ENCODE results near the gene KCNA1.

Gene KCNA1

DNA sequence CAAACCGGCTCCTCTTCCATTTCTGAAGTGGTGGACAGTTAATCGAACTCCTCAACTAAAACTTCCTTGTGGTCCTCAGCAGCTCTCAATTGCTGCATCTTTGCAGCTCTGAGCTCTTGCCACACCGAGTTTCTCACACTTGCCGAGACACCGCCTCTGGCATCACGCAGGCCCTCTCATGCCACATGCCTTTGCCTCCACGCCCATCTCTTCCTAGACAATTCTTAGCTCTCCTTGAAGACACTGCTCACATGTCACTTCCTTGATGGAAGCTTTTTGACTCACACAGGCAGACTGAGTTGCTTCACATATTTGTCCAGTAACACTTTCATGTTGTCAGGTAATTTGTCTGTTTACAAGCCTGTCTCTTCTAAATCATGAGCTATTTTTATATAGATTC lies 29.2 kb downstream of the KCNA1 start:
- H3K36me3 Mint-ChIP-seq, result no peaks in the 10 kb centered on the region
- peaks cover 13% of the 10 kb centered on the region for H3K27me3 Mint-ChIP-seq
- H3K4me1 Mint-ChIP-seq (ENCODE audit: low read depth), result no peaks in the 10 kb centered on the region
- no peak overlapping the region for H3K4me3 Mint-ChIP-seq
- H3K27ac Mint-ChIP-seq, result no peak overlapping the region
- no peaks in the 10 kb centered on the region for H3K9me3 Mint-ChIP-seq (ENCODE audit: low read depth)

DNA sequence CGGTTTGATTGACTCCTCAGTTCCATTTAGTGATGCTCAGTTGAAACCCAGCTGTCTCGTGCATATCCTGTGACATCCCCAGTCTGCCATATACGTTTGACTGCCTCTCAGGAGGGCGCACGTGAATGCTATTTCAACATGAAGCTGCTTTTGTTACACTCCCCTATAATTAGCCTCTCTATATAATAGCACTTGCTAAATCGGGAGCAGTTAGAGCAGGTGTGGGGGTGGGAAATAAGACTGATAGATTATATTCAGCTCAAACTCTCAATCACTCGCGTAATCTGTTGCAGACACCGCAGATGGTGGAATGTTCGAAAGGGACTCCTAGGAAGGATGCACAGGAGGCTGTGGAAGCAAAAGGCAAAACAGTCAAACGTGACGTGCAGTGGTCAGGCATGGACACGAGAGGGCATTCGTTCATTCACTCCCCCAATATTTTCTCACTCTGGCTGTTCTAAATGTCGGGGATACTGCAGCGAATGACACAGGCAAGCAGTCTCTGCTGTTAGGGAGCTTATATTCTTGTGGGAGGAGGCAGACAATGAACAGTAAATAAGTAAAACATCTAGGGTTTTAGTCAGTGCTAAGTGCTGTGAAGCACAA lies 29.8 kb downstream of the KCNA1 start:
- H3K27me3 Mint-ChIP-seq, result peaks cover 8% of the 10 kb centered on the region
- H3K27ac Mint-ChIP-seq, result no peak overlapping the region
- no peaks in the 10 kb centered on the region for H3K36me3 Mint-ChIP-seq
- no peaks in the 10 kb centered on the region for H3K4me1 Mint-ChIP-seq (ENCODE audit: low read depth)
- no peaks in the 10 kb centered on the region for H3K9me3 Mint-ChIP-seq (ENCODE audit: low read depth)
- no peak overlapping the region for H3K4me3 Mint-ChIP-seq

DNA sequence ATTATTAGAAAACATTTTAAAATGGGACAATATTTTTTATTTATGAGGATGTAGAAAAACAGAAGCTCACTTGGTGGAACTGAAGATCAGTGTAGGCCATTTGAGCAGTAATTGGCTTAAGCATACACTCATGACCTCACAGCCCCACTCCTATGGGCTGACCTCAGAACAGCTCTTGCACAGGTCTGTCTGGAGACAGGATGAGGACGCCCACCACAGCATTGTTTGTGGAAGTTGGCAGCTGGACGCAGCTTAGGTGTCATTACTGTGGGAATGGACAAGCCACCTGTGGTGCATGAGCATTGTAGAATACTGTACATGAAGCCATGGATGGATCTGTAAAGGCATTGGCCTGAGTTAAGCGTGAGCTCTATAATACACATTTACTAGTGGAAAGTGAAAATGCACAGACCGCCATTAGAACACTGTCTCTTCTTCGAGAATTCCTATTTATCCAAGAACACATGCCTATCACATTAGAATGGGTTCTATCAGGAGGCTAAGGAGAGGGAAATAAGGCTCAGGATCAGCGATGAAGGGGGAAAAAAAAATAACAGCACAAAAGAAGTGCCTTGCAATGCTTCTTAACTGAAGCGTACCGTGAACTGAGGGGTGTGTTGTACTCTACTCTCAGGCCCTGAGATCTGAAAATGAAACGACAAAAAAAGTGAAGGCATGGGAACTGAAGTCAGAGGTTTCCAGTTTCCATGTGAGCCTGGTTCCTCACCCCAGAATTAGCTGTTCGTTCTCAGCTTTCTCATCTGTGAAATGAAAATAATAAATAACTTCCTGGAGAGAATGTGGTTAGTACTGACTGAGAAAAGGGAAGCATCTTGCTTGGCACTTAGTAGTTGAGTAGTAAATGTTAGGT lies 33.6 kb downstream of the KCNA1 start:
- Mint-ChIP-seq H3K4me1 (ENCODE audit: low read depth) (no peaks in the 10 kb centered on the region), H3K36me3 (no peaks in the 10 kb centered on the region), H3K4me3 (no peak overlapping the region), H3K27me3 (peaks cover 3% of the 10 kb centered on the region), H3K9me3 (ENCODE audit: low read depth) (no peaks in the 10 kb centered on the region), H3K27ac (no peak overlapping the region)

DNA sequence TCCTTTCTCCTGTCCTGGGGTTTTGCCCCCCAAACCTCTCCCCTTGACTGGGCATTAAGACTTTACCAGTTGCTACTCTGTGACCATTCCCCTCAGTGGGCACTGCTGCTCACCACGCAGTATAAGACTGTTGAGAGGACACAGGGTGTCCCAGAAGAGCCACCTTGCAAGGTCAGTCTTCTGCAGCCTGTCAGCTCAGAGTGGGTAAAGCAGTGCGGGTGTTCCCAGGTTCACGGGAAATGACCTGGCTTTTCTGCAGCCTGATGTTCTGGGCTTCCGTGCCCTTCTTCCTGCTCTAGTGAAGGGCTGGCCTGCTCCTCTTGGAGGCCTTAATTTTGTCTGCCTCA lies 34.2 kb downstream of the KCNA1 start:
- H3K4me1 Mint-ChIP-seq (ENCODE audit: low read depth), result no peaks in the 10 kb centered on the region
- no peaks in the 10 kb centered on the region for H3K9me3 Mint-ChIP-seq (ENCODE audit: low read depth)
- H3K4me3 Mint-ChIP-seq, result no peak overlapping the region
- peaks cover 3% of the 10 kb centered on the region for H3K27me3 Mint-ChIP-seq
- H3K27ac Mint-ChIP-seq, result no peak overlapping the region
- H3K36me3 Mint-ChIP-seq, result no peaks in the 10 kb centered on the region

DNA sequence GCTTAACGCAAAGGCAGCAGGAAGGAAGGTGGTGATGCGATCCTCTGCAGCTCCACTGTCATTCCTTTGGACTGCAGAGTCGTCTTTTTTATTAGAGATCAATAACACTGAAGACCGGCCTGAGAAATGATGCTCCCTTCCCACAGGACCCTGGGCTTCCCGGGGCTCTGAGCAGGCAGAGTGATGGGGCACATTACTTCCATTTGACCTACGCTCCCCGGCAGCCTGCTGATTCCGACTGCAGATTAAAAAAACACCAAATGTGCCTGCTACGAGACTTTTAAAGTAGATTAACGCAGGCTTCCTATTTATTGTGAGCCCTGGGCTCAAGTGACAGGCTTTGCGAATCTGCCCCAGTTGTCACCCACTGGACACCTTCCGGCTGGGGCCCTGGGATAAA lies 37.5 kb downstream of the KCNA1 start:
- no peak overlapping the region for H3K4me3 Mint-ChIP-seq
- no peaks in the 10 kb centered on the region for H3K9me3 Mint-ChIP-seq (ENCODE audit: low read depth)
- H3K27ac Mint-ChIP-seq, result no peak overlapping the region
- no peaks in the 10 kb centered on the region for H3K4me1 Mint-ChIP-seq (ENCODE audit: low read depth)
- H3K36me3 Mint-ChIP-seq, result no peaks in the 10 kb centered on the region
- H3K27me3 Mint-ChIP-seq, result peaks cover 5% of the 10 kb centered on the region

DNA sequence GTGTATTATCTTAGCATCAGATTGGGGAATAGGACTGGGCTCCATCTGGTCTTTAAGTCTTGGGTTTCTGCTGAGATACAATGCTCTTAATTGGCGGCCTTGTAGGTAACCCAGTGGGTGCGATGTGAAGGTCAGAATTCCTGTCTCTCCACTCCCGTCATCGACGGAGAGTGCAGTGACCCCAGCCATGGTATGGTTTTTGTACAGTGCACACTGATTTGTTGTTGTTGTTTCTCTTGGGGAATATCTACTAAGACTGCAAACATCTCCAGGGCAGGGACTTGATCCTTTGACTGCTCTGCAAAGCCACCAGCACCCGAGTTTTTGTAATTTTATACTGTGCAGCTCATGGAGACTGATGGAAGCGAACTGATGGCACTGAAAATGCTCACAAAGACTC lies 41.4 kb downstream of the KCNA1 start:
- Mint-ChIP-seq H3K27ac (no peak overlapping the region), H3K27me3 (peaks cover 13% of the 10 kb centered on the region), H3K36me3 (no peaks in the 10 kb centered on the region), H3K4me3 (no peak overlapping the region), H3K9me3 (ENCODE audit: low read depth) (no peaks in the 10 kb centered on the region), H3K4me1 (ENCODE audit: low read depth) (no peaks in the 10 kb centered on the region)

DNA sequence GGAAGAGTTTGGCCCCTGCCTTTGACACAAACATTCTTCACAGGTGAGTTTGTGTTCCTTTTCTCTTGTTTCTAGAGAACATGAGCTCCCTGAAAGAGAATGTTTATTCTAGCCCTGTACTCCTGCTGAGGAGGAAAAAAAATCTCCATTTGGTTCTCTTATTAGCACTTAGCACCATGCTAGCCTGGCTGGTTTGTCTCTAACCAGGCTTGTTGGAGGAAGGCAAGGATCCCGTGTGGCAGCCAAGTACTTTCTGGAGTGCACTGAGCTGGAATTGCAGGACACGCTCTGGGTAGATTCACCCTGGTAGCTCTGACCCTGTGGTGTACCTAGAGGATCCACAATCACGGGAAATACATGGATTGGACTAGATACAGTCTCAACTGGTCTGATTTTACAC lies 41.9 kb downstream of the KCNA1 start:
- H3K9me3 Mint-ChIP-seq (ENCODE audit: low read depth), result no peaks in the 10 kb centered on the region
- H3K4me1 Mint-ChIP-seq (ENCODE audit: low read depth), result no peaks in the 10 kb centered on the region
- no peaks in the 10 kb centered on the region for H3K36me3 Mint-ChIP-seq
- H3K27me3 Mint-ChIP-seq, result peaks cover 16% of the 10 kb centered on the region
- no peak overlapping the region for H3K4me3 Mint-ChIP-seq
- no peak overlapping the region for H3K27ac Mint-ChIP-seq

DNA sequence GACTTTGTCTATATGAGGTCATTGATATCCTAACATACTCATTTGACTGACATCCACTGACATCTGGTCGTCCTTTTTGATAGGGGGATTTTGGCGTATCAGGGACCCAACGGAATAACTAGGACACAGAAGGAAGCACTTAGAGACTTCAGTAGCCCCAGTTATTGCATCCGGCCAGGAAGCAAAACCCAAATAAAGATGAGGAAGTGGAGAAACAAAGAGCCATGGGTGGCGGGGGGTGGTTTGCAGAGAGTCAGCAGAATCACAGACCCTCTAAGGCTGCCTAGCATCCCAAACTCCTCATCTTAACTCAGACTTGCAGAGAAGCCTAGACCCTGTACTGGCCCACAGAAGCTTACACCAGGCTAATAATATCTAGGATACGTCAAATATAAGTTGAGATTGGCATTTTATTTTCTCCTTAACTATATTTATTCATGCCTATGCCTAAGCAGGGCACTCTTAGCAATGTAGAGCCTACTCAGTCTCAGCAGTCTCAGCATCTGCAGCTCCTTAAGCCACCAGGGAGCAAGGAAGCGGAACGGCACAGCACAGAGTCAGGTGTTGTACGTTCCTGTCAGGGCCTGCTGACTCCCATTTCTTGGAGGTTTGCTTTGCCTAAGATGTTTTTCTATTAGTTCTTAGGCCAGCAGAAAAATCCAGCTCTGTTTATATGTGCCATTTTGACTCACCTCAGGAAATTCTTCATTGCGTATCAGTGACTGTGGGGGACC lies 45.1 kb downstream of the KCNA1 start:
- no peaks in the 10 kb centered on the region for H3K36me3 Mint-ChIP-seq
- H3K4me3 Mint-ChIP-seq, result no peak overlapping the region
- H3K4me1 Mint-ChIP-seq (ENCODE audit: low read depth), result no peaks in the 10 kb centered on the region
- no peak overlapping the region for H3K27ac Mint-ChIP-seq
- H3K27me3 Mint-ChIP-seq, result peaks cover 27% of the 10 kb centered on the region
- H3K9me3 Mint-ChIP-seq (ENCODE audit: low read depth), result no peaks in the 10 kb centered on the region

DNA sequence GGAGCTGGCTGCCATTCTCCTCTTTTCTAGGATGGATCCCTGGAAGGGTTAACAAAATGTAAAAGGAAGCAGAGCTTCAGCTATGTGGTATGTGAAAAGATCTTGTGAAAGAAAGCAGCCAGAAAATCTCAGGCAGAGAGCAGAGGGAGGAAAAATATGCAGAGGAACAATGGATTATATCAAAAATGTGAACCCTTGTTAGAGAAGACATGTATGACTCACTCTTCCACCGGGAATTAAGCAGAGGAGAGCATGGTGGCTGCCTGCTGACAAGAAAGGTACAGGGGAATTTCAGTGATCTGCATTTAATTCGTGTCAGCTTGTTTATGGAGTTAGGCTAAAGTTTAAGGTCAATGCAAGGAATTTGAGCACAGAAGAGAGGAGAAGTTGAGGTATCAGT lies 46.3 kb downstream of the KCNA1 start:
- H3K9me3 Mint-ChIP-seq (ENCODE audit: low read depth), result no peaks in the 10 kb centered on the region
- no peak overlapping the region for H3K4me3 Mint-ChIP-seq
- H3K27me3 Mint-ChIP-seq, result peaks cover 28% of the 10 kb centered on the region
- no peaks in the 10 kb centered on the region for H3K36me3 Mint-ChIP-seq
- no peak overlapping the region for H3K27ac Mint-ChIP-seq
- no peaks in the 10 kb centered on the region for H3K4me1 Mint-ChIP-seq (ENCODE audit: low read depth)

DNA sequence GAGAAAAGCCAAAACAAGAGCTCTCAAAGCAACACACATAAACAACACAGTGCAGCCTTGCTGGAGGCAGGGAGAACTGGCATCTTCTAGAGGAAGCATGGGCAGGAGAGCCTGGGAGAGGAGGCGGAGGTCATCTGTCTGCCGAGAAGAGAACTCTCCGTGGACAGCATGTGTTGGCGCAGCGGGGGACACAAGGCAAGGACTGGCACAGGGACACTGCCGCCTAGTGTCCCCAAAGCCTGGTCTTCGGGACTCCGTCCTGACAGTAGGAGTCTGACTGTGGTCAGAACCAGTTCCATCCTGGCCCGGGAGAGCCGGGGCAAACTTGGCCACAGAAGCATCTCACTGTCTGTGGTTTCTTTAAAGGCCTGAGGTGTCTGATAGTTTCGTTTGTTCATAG lies 47.3 kb downstream of the KCNA1 start:
- Mint-ChIP-seq H3K27me3 (peaks cover 26% of the 10 kb centered on the region), H3K9me3 (ENCODE audit: low read depth) (no peaks in the 10 kb centered on the region), H3K36me3 (no peaks in the 10 kb centered on the region), H3K4me1 (ENCODE audit: low read depth) (no peaks in the 10 kb centered on the region), H3K4me3 (no peak overlapping the region), H3K27ac (no peak overlapping the region)

DNA sequence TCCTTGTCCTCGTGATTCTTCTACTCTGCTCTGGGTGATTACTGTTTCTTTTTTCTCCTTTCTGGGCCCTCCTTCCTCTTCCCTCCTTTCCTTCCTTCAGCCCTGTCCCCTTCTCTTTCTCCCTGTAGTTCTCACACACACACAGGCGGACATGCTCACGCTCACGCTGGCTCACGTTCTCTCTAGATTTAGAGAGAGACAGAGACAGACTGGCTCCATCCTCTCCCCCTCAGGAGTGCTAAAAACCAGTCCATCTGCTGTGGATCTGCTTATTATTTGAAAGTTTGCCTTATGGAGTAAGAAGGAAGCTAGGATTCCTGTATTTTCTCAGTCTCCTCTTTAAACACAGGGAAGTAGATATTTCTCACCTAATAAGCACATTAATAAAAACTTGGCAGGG lies 48.1 kb downstream of the KCNA1 start:
- H3K4me3 Mint-ChIP-seq, result no peak overlapping the region
- H3K9me3 Mint-ChIP-seq (ENCODE audit: low read depth), result no peaks in the 10 kb centered on the region
- no peaks in the 10 kb centered on the region for H3K4me1 Mint-ChIP-seq (ENCODE audit: low read depth)
- no peak overlapping the region for H3K27ac Mint-ChIP-seq
- peaks cover 26% of the 10 kb centered on the region for H3K27me3 Mint-ChIP-seq
- no peaks in the 10 kb centered on the region for H3K36me3 Mint-ChIP-seq

DNA sequence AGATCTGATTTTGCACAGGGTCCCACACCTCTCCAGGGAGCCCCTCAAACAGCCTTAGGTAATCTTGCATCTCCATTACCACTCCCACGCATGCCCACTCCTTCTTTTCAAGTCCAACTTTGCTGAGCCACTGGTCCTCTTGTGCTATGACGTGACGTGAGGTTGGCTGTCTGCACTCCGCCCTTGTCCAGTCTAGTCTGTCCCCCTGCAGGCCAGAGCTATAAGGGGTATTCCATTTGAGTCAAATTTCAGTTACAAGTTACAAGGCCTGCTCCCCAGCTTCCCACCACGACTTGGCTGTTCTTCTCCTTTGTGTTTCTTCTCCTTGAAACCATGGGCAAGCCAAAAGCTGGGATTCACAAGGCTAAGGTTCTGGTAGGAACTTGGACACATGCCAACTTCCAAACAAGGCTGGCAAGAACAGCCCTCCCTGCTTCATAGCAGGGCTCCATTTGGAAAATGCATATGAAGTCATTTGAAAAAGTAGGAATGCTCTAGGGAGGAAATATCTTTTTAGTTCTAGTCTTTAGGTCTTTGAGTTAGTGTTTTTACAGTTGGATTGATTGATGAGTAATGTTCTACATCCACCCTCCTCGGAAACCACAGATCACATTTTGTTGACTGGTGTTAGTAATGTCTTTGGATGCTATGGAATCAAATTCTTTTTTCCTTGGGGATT lies 49.1 kb downstream of the KCNA1 start:
- H3K27ac Mint-ChIP-seq, result no peak overlapping the region
- H3K27me3 Mint-ChIP-seq, result peaks cover 28% of the 10 kb centered on the region
- no peaks in the 10 kb centered on the region for H3K4me1 Mint-ChIP-seq (ENCODE audit: low read depth)
- peak overlapping the region; percentile 21 for H3K4me3 Mint-ChIP-seq
- H3K36me3 Mint-ChIP-seq, result no peaks in the 10 kb centered on the region
- H3K9me3 Mint-ChIP-seq (ENCODE audit: low read depth), result no peaks in the 10 kb centered on the region

DNA sequence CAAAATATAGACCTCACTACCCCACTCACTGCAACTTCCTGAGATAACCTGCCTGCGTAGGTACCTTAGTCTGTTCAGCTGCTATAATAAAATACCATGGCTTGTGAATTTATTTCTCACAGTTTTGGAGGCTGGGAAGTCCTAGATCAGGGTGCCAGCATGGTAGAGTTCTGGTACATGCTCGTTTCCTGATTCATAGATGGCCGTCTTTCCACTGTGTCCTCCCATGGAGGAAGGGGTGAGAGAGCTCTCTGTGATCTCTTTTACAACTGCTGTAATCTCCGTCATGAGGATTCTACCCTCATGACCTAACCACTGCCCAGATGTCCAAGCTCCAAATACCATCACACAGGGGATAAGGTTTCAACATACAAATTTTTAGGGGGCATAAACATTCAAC lies 49.7 kb downstream of the KCNA1 start:
- H3K4me3 Mint-ChIP-seq, result no peak overlapping the region
- no peaks in the 10 kb centered on the region for H3K9me3 Mint-ChIP-seq (ENCODE audit: low read depth)
- no peak overlapping the region for H3K27ac Mint-ChIP-seq
- H3K4me1 Mint-ChIP-seq (ENCODE audit: low read depth), result no peaks in the 10 kb centered on the region
- H3K36me3 Mint-ChIP-seq, result no peaks in the 10 kb centered on the region
- H3K27me3 Mint-ChIP-seq, result peaks cover 33% of the 10 kb centered on the region

DNA sequence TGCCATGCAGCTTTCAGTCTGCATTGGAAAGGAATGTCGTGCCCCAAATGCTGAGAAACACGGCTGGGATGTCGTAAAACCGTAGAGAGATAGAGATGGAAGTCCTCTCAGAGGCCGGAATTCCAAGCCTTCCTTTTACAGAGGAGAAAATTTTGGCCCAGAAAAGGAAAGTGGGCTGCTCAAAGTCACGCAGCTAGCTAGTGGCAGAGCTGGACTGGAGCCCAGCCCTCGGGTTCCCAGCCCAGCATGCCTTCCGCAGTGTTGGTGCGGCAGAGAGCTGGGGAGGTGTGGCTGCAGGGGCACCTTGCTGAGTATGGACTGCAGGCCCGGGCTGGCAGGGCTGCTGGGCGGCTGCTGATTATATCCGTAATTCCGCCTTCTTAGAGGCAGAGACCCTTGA lies 50.3 kb downstream of the KCNA1 start:
- H3K4me1 Mint-ChIP-seq (ENCODE audit: low read depth), result no peaks in the 10 kb centered on the region
- no peaks in the 10 kb centered on the region for H3K9me3 Mint-ChIP-seq (ENCODE audit: low read depth)
- no peak overlapping the region for H3K27ac Mint-ChIP-seq
- H3K27me3 Mint-ChIP-seq, result peaks cover 35% of the 10 kb centered on the region
- no peaks in the 10 kb centered on the region for H3K36me3 Mint-ChIP-seq
- no peak overlapping the region for H3K4me3 Mint-ChIP-seq

DNA sequence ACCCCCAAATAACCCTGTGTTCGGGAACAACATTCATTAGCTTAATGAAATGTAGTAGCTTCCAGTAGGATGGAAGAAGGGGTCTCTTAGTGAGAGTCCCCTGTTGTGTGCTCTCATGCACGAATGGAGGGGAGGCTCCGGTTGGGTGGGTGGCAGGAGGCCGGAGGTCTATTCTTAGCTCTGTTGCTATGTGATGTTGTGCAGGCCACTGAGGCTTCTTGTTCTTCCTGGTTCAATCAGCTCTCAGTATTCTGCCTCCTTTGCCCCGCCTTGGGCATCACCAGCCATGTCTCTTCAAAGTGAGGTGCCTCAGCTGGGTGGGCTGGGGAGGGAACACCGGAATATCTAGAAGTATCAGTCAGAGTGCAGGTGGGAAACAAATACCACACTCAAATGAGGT lies 50.8 kb downstream of the KCNA1 start:
- Mint-ChIP-seq H3K9me3 (ENCODE audit: low read depth) (no peaks in the 10 kb centered on the region), H3K27me3 (peaks cover 33% of the 10 kb centered on the region), H3K36me3 (no peaks in the 10 kb centered on the region), H3K27ac (no peak overlapping the region), H3K4me3 (no peak overlapping the region), H3K4me1 (ENCODE audit: low read depth) (no peaks in the 10 kb centered on the region)

Measured in activated naive CD8-positive, alpha-beta T cell (primary cell).